Skeletal muscle satellite cell (primary cell): ENCODE data around the gene MYO7B.

Experiments
- H3K27me3 ChIP-seq: 2 replicates; pipeline ENCODE4 v1.7.0; 2013; ENCODE audit warnings: low read length; ENCODE audit not compliant: control insufficient read depth, insufficient read depth
- H3K36me3 ChIP-seq: 2 replicates; pipeline ENCODE4 v1.7.0; 2013; ENCODE audit warnings: mild to moderate bottlenecking, control low read depth, low read length; ENCODE audit not compliant: insufficient read depth
- H3K4me1 ChIP-seq: 2 replicates; pipeline ENCODE4 v1.7.0; 2013; ENCODE audit warnings: low read length; ENCODE audit not compliant: control insufficient read depth, insufficient read depth
- H3K4me2 ChIP-seq: 2 replicates; pipeline ENCODE4 v1.7.0; 2013; ENCODE audit warnings: mild to moderate bottlenecking, low read length
- H3K4me3 ChIP-seq: 2 replicates; pipeline ENCODE4 v1.7.0; 2013; ENCODE audit warnings: low read length
- H3K9ac ChIP-seq: 2 replicates; pipeline ENCODE4 v1.7.0; 2013; ENCODE audit warnings: mild to moderate bottlenecking, low read depth, low read length, moderate library complexity
- H3K9me3 ChIP-seq: replicated peaks from 2 replicates; pipeline ENCODE4 v1.7.0; 2013; ENCODE audit warnings: mild to moderate bottlenecking, control low read depth, low read length

Gene MYO7B

GRCh38 chr2:127594116-127594591 is 58.7 kb downstream of the MYO7B start:
- Histone ChIP-seq H3K4me2 (peak overlapping the region; percentile 87), H3K9ac (peak overlapping the region; percentile 92), H3K36me3 (peaks cover 6% of the 10 kb centered on the region), H3K4me1 (peaks cover 38% of the 10 kb centered on the region), H3K4me3 (peak overlapping the region; percentile 77), H3K27me3 (no peaks in the 10 kb centered on the region), H3K9me3 (no peaks in the 10 kb centered on the region)

GRCh38 chr2:127596311-127597045 is 61.0 kb downstream of the MYO7B start:
- Histone ChIP-seq H3K27me3 (no peaks in the 10 kb centered on the region), H3K9me3 (peaks cover 4% of the 10 kb centered on the region)

GRCh38 chr2:127597046-127597983 is 61.8 kb downstream of the MYO7B start:
- H3K27me3 ChIP-seq, result no peaks in the 10 kb centered on the region
- H3K9me3 ChIP-seq, result peaks cover 11% of the 10 kb centered on the region

More at GRCh38 chr2:127596311-127597045, 61.0 kb downstream of the MYO7B start:
- H3K9ac ChIP-seq, result no peak overlapping the region
- peaks cover 45% of the 10 kb centered on the region for H3K4me1 ChIP-seq
- no peak overlapping the region for H3K4me3 ChIP-seq
- no peak overlapping the region for H3K4me2 ChIP-seq
- peaks cover 6% of the 10 kb centered on the region for H3K36me3 ChIP-seq

GRCh38 chr2:127597984-127598380 is 62.5 kb downstream of the MYO7B start:
- Histone ChIP-seq H3K4me3 (peak overlapping the region; percentile 26), H3K9me3 (peaks cover 14% of the 10 kb centered on the region), H3K36me3 (peaks cover 6% of the 10 kb centered on the region)

More at GRCh38 chr2:127597046-127597983, 61.8 kb downstream of the MYO7B start:
- peaks cover 6% of the 10 kb centered on the region for H3K36me3 ChIP-seq
- H3K4me2 ChIP-seq, result no peak overlapping the region
- no peak overlapping the region for H3K4me3 ChIP-seq
- H3K4me1 ChIP-seq, result peaks cover 39% of the 10 kb centered on the region
- H3K9ac ChIP-seq, result no peak overlapping the region

GRCh38 chr2:127598711-127599110 is 63.2 kb downstream of the MYO7B start:
- peak overlapping the region; percentile 45 for H3K4me2 ChIP-seq
- H3K9ac ChIP-seq, result peak overlapping the region; percentile 52
- H3K9me3 ChIP-seq, result peaks cover 20% of the 10 kb centered on the region
- peak overlapping the region; percentile 5 for H3K4me3 ChIP-seq
- peaks cover 6% of the 10 kb centered on the region for H3K36me3 ChIP-seq
- H3K27me3 ChIP-seq, result no peaks in the 10 kb centered on the region
- peaks cover 36% of the 10 kb centered on the region for H3K4me1 ChIP-seq

More at GRCh38 chr2:127597984-127598380, 62.5 kb downstream of the MYO7B start:
- H3K9ac ChIP-seq, result peak overlapping the region; percentile 28
- no peaks in the 10 kb centered on the region for H3K27me3 ChIP-seq
- peaks cover 39% of the 10 kb centered on the region for H3K4me1 ChIP-seq
- H3K4me2 ChIP-seq, result peak overlapping the region; percentile 45

- H3K4me3 ChIP-seq, result peak overlapping the region; percentile 31
- H3K36me3 ChIP-seq, result peaks cover 6% of the 10 kb centered on the region
- H3K9me3 ChIP-seq, result peaks cover 20% of the 10 kb centered on the region
- H3K9ac ChIP-seq, result peak overlapping the region; percentile 52
- H3K4me2 ChIP-seq, result peak overlapping the region; percentile 45
- H3K4me1 ChIP-seq, result peaks cover 31% of the 10 kb centered on the region
- H3K27me3 ChIP-seq, result no peaks in the 10 kb centered on the region
Observed at GRCh38 chr2:127599211-127599610, 63.7 kb downstream of the MYO7B start.

- Histone ChIP-seq H3K4me2 (no peak overlapping the region), H3K36me3 (peaks cover 13% of the 10 kb centered on the region), H3K4me3 (no peak overlapping the region), H3K4me1 (peaks cover 4% of the 10 kb centered on the region), H3K9ac (no peak overlapping the region), H3K9me3 (peaks cover 15% of the 10 kb centered on the region), H3K27me3 (no peaks in the 10 kb centered on the region)
Observed at GRCh38 chr2:127604986-127605385, 69.5 kb downstream of the MYO7B start.

GRCh38 chr2:127605691-127606263 is 70.3 kb downstream of the MYO7B start:
- Histone ChIP-seq H3K9me3 (peaks cover 15% of the 10 kb centered on the region), H3K4me1 (peaks cover 4% of the 10 kb centered on the region), H3K27me3 (no peaks in the 10 kb centered on the region), H3K36me3 (peaks cover 18% of the 10 kb centered on the region), H3K4me3 (no peak overlapping the region), H3K9ac (no peak overlapping the region), H3K4me2 (no peak overlapping the region)

- Histone ChIP-seq H3K4me2 (no peak overlapping the region), H3K4me1 (peaks cover 4% of the 10 kb centered on the region), H3K9me3 (peaks cover 13% of the 10 kb centered on the region), H3K27me3 (no peaks in the 10 kb centered on the region), H3K36me3 (peaks cover 20% of the 10 kb centered on the region), H3K9ac (no peak overlapping the region), H3K4me3 (no peak overlapping the region)
Observed at GRCh38 chr2:127606625-127607398, 71.3 kb downstream of the MYO7B start.

GRCh38 chr2:127607399-127607908 is 72.0 kb downstream of the MYO7B start:
- Histone ChIP-seq H3K9ac (no peak overlapping the region), H3K27me3 (no peaks in the 10 kb centered on the region), H3K9me3 (peaks cover 8% of the 10 kb centered on the region), H3K4me3 (no peak overlapping the region), H3K36me3 (peaks cover 24% of the 10 kb centered on the region), H3K4me1 (peaks cover 4% of the 10 kb centered on the region), H3K4me2 (no peak overlapping the region)
